Kidney (tissue), 14 donors: ENCODE results near the gene COQ2. TPM values are rescaled to one million over a fixed set of nuclear protein-coding genes. Genes with fewer than 3 reads are reported as not detected.

ENCODE experiments used
- DNase-seq, 5 donors: peaks; one replicate each; pipeline ENCODE4 v3.0.0-alpha.2; 2013 to 2020
- FAIRE-seq: peaks from 2 replicates; lab custom pipeline; 2012; peaks lifted over from hg19 to GRCh38; lab: Jason Lieb, UNC
- H3K27ac ChIP-seq, 2 donors: one replicate each; pipeline ENCODE4 v1.7.0; 2013; ENCODE audit warnings: low read depth in 2 of 2, low read length in 2 of 2, inconsistent platforms in 1 of 2
- H3K27me3 ChIP-seq: one replicate; pipeline ENCODE4 v1.7.1; 2013; ENCODE audit warnings: low read length, inconsistent platforms; ENCODE audit not compliant: control insufficient read depth, insufficient read depth
- H3K36me3 ChIP-seq, 3 donors: one replicate each; pipeline versions ENCODE4 v1.7.0 to v1.7.1; 2013; ENCODE audit warnings: low read length in 3 of 3, control low read depth in 1 of 3, inconsistent platforms in 1 of 3; ENCODE audit not compliant: insufficient read depth in 3 of 3, control insufficient read depth in 2 of 3
- H3K4me1 ChIP-seq, 3 donors: one replicate each; pipeline versions ENCODE4 v1.7.0 to v1.7.1; 2013; ENCODE audit warnings: low read length in 3 of 3, inconsistent platforms in 1 of 3, low read depth in 1 of 3; ENCODE audit not compliant: control insufficient read depth in 2 of 3, insufficient read depth in 2 of 3
- H3K4me3 ChIP-seq, 3 donors: one replicate each; pipeline versions ENCODE4 v1.7.0 to v1.8.1; 2013; ENCODE audit warnings: low read length in 3 of 3, control low read depth in 1 of 3, inconsistent platforms in 1 of 3
- H3K9ac ChIP-seq, 3 donors: one replicate each; pipeline versions ENCODE4 v1.7.0 to v1.7.1; 2013; ENCODE audit warnings: low read length in 3 of 3, control low read depth in 1 of 3, inconsistent platforms in 1 of 3
- H3K9me3 ChIP-seq, 3 donors: one replicate each; pipeline versions ENCODE4 v1.7.0 to v1.7.1; 2013; ENCODE audit warnings: low read length in 3 of 3, control low read depth in 1 of 3, inconsistent platforms in 1 of 3; ENCODE audit not compliant: control insufficient read depth in 2 of 3, insufficient read depth in 1 of 3
- CTCF ChIP-seq: IDR thresholded peaks from 3 replicates; pipeline ENCODE4 v1.5.1; 2012; ENCODE audit warnings: mild to moderate bottlenecking, moderate library complexity, borderline replicate concordance; ENCODE audit not compliant: insufficient read depth; ENCODE audit errors: extremely low read depth
- intact Hi-C: fragments of 100-400 bp; cut with DNase I; formaldehyde crosslinking; loops from one replicate; pipeline ENCODE4 v1.11.1; 2022
- polyA plus RNA-seq: library from polyadenylated mRNA; stranded (reverse); fragments of 350-450 nt; fragmentation: Illumina TruSeq; extraction: RNeasy Lipid Tissue Mini Kit (QIAGEN cat#74804); gene quantifications from one replicate; pipeline ENCODE4 v1.2.3, GENCODE V29; 2014; ENCODE audit warnings: low read depth, low replicate concordance; ENCODE audit not compliant: insufficient read depth
- total RNA-seq: library from RNA; stranded (reverse); fragmentation: NEBNext Ultra II Directional; extraction: Animal tissue kit (Norgen Biotek cat#: 25700); gene quantifications from one replicate; pipeline ENCODE4 v1.2.1, GENCODE V29; 2021
- donor health status: control.
- donor health status: control.
- donor health status: control.
- donor health status: control.
- donor health status: control.
- donor health status: DM: yes; HTN: yes; CAD: no.
- donor health status: Normal renal cell carcinoma (clear cell type).

COQ2 gene
- total and polyA plus RNA-seq, 2 donors from 2014 or later: 8.1 to 11.6 TPM

GRCh38 chr4:83217721-83218522 lies 66.7 kb downstream of the COQ2 start:
- Histone ChIP-seq H3K4me1 (no peaks in the 10 kb centered on the region), H3K4me3 (no peak overlapping the region), H3K36me3 (no peaks in the 10 kb centered on the region), H3K9me3 (no peaks in the 10 kb centered on the region), H3K9ac (no peak overlapping the region), H3K27ac (no peak overlapping the region), H3K27me3 (no peaks in the 10 kb centered on the region)
- intact Hi-C loops: no loop called here
- FAIRE-seq: no peak
- no peak for DNase-seq
- no peak for TF ChIP-seq CTCF

GRCh38 chr4:83216959-83217683 lies 67.5 kb downstream of the COQ2 start:
- TF ChIP-seq CTCF: no peak
- Histone ChIP-seq H3K27ac (no peak overlapping the region), H3K9me3 (no peaks in the 10 kb centered on the region)

GRCh38 chr4:83214079-83214478 lies 70.5 kb downstream of the COQ2 start:
- Histone ChIP-seq H3K4me3 (no peak overlapping the region), H3K4me1 (no peaks in the 10 kb centered on the region), H3K27me3 (no peaks in the 10 kb centered on the region), H3K27ac (no peak overlapping the region), H3K36me3 (no peaks in the 10 kb centered on the region), H3K9ac (no peak overlapping the region), H3K9me3 (no peaks in the 10 kb centered on the region)
- no peak for TF ChIP-seq CTCF
- intact Hi-C loops: no loop called here
- FAIRE-seq (no peak), DNase-seq (no peak)

More at GRCh38 chr4:83216959-83217683, 67.5 kb downstream of the COQ2 start:
- intact Hi-C loops: no loop called here
- Histone ChIP-seq H3K4me3 (no peak overlapping the region), H3K4me1 (no peaks in the 10 kb centered on the region), H3K27me3 (no peaks in the 10 kb centered on the region), H3K36me3 (no peaks in the 10 kb centered on the region), H3K9ac (no peak overlapping the region)
- FAIRE-seq: no peak
- no peak for DNase-seq

Other genes starting within 250 kb of the COQ2 start
- 28.6 TPM for gene COPS4, start 249.6 kb downstream of the COQ2 start, total RNA-seq
- gene COPS4, start 249.6 kb downstream of the COQ2 start, polyA plus RNA-seq: 51.8 TPM
- gene PLAC8, start 170.1 kb downstream of the COQ2 start, total RNA-seq: 10.3 TPM
- 3.6 TPM for gene PLAC8, start 170.1 kb downstream of the COQ2 start, polyA plus RNA-seq
- gene HPSE, start 50.0 kb upstream of the COQ2 start, total RNA-seq: 6.8 TPM
- gene HPSE, start 50.0 kb upstream of the COQ2 start, polyA plus RNA-seq: 1.9 TPM
- 20.9 TPM for gene HELQ, start 171.0 kb upstream of the COQ2 start, total RNA-seq
- gene HELQ, start 171.0 kb upstream of the COQ2 start, polyA plus RNA-seq: 14.3 TPM
- gene MRPS18C, start 171.3 kb upstream of the COQ2 start, total RNA-seq: 44.4 TPM
- gene MRPS18C, start 171.3 kb upstream of the COQ2 start, polyA plus RNA-seq: 67.0 TPM
- gene ABRAXAS1, start 200.3 kb upstream of the COQ2 start, total RNA-seq: 14.8 TPM
- gene ABRAXAS1, start 200.3 kb upstream of the COQ2 start, polyA plus RNA-seq: 8.2 TPM